Prostate gland (tissue), 2 donors: ENCODE data around the gene LILRB2.

Experiments
- POLR2A ChIP-seq: fragments of 450-650 bp; IDR thresholded peaks from one replicate; pipeline ENCODE4 v1.6.1; 2016; ENCODE audit warnings: antibody characterized with exemption, mild to moderate bottlenecking
- POLR2AphosphoS5 ChIP-seq: sonication (generic); formaldehyde crosslinking; IDR thresholded peaks from one replicate; pipeline ENCODE4 v1.6.1; 2017; ENCODE audit warnings: antibody characterized with exemption
- TF ChIP-seq, protein P1 (sequence below), 4 experiments: fragments of 200-600 bp in 2 of 4; fragments of 450-650 bp in 2 of 4; sonication (generic) in 2 of 4; IDR thresholded peaks; 1 replicate in 3 of 4; 2 replicates in 1 of 4; pipeline ENCODE4 v1.5.1; 2016 to 2019; ENCODE audit warnings: antibody characterized with exemption in 4 of 4, mild to moderate bottlenecking in 2 of 4, moderate library complexity in 2 of 4

DNA sequence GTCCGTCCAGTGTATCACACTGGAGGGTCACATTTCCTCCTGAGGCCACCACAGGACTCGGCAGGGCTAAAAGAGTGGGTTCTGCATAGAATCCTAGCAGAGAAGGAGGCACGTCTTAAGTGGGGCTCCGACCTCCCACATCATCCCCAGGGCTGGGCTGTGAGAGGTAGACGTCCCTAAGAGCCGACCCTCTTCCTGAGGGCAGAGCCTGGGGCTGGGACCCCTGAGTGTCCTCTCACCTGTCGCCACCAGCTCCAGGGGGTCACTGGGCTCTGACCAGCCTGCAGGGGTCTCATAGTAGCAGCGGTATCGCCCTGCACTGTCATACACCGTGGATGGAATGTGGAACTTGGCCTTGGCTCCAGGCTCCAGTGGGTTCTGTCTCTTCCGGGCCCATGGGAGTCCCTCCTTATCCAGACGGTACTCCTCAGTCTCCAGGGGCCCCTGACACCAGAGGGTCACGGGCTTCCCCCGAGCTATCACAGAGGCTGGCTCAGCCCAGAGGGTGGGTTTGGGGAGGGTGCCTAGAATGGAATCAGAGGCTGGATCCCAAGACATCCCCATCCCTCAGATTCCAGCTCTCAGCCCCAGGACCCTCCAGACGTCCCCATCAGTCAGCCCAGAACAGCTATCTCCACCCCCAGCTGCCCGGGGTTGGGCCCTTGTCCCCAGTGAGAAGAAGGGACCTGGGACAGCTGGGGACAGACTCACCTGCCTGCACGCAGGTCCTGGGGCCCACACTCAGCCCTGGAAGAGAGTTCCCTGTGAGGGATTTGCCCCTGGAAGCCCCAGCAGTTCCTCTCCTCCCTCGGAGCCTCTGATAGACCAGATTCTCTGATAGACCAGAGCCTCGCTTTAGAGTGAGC, 24.4 kb downstream of the LILRB2 start:
- TF ChIP-seq, protein P1, sequence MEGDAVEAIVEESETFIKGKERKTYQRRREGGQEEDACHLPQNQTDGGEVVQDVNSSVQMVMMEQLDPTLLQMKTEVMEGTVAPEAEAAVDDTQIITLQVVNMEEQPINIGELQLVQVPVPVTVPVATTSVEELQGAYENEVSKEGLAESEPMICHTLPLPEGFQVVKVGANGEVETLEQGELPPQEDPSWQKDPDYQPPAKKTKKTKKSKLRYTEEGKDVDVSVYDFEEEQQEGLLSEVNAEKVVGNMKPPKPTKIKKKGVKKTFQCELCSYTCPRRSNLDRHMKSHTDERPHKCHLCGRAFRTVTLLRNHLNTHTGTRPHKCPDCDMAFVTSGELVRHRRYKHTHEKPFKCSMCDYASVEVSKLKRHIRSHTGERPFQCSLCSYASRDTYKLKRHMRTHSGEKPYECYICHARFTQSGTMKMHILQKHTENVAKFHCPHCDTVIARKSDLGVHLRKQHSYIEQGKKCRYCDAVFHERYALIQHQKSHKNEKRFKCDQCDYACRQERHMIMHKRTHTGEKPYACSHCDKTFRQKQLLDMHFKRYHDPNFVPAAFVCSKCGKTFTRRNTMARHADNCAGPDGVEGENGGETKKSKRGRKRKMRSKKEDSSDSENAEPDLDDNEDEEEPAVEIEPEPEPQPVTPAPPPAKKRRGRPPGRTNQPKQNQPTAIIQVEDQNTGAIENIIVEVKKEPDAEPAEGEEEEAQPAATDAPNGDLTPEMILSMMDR (IDR thresholded peaks at IDR 0.05): no peak
- TF ChIP-seq POLR2A (no peak), POLR2AphosphoS5 (no peak)
